ENCODE measurements around the gene NFATC2. TPM values are rescaled to one million over a fixed set of nuclear protein-coding genes. Genes with fewer than 3 reads are reported as not detected.

The NFATC2 gene
- total and polyA plus RNA-seq, 2 of the 8 experiments (the other 6 are each of a cell fraction or from before 2014, with no cell fraction given): 0.27 to 0.91 TPM

DNA sequence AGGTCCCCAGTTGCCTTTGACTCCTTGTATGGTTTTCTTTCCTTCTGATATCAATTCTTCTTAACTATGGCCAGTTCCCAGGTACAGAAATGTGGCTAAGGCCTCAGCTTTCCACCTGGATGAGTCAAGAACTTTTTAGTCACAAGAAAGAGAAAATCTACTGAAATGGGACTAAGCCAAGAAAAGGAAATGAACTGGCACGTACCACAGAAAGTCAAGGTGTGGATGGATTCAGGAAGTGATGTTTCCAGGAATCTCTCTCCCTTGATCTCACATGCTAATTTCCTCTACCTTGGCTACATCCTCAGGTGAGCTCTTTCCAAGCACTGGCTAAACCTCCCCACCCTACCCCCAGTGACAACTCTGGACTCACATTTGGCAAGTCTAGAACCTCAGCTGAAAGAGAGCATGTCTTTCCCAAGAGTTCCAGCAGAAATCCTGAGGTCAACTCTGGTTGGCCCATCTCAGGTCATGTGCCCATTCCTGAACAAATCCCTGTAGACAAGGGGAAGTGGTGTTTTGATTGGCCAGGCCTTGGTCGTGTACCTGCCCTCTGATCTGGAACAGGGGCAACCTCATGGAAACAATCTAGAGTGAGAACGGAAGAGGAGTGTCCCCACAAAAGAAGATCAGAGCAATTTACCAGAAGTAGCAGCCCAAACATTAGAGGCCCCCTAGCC is 205.3 kb downstream of the NFATC2 start:
- H2AK5ac ChIP-seq (ENCODE audit: low read depth, low read length): no peak overlapping the region
- no peak overlapping the region for H3K18ac ChIP-seq (ENCODE audit: extremely low read depth, low read length)
- ChIA-PET POLR2A (ENCODE audit: partially characterized antibody) (no interaction called here), CTCF (ENCODE audit: partially characterized antibody) (interaction anchor here (1.1 to 1.4 kb wide), 3 partner anchors 14 to 349 kb away, joined by 3 to 4 read pairs (median 3); no protein-coding TSS in a partner anchor)
- no peaks in the 10 kb centered on the region for H3K23me2 ChIP-seq (ENCODE audit: low read depth, low read length)
- no peak overlapping the region for H3K4me3 ChIP-seq (ENCODE audit: extremely low read depth in 1 of 4, insufficient read depth in 2 of 4, low read depth in 3 of 4, low read length in 4 of 4)
- FAIRE-seq (no peak), DNase-seq (ENCODE audit: low read depth in 1 of 2, low spot score in 2 of 2) (no peak)
- H4K5ac ChIP-seq (ENCODE audit: insufficient read length, low read depth, low read length): no peak overlapping the region
- H2BK15ac ChIP-seq (ENCODE audit: low read length): no peak overlapping the region
- no peak overlapping the region for H2BK20ac ChIP-seq (ENCODE audit: low read length)
- no peaks in the 10 kb centered on the region for H3K36me3 ChIP-seq (ENCODE audit: control insufficient read depth in 2 of 4, insufficient read depth in 4 of 4, low read length in 3 of 4)
- H3K79me2 ChIP-seq (ENCODE audit: control insufficient read depth in 1 of 2, insufficient read depth in 2 of 2, low read length in 2 of 2): no peaks in the 10 kb centered on the region
- no peaks in the 10 kb centered on the region for H3K79me1 ChIP-seq (ENCODE audit: low read depth, low read length)
- no peak overlapping the region for H2BK5ac ChIP-seq (ENCODE audit: low read depth, low read length)
- no peaks in the 10 kb centered on the region for H4K20me1 ChIP-seq (replicated peaks in 1 of 2; ENCODE audit: control insufficient read depth in 1 of 2, insufficient read depth in 2 of 2, low read length in 2 of 2)
- no peak overlapping the region for H2AFZ ChIP-seq (ENCODE audit: low read length)
- TF ChIP-seq MAFK (IDR thresholded peaks at IDR 0.05; ENCODE audit: low read depth, low read length) (no peak), SP1 (IDR thresholded peaks at IDR 0.05; ENCODE audit: low read depth, low read length) (no peak), CTBP2 (IDR thresholded peaks at IDR 0.05; ENCODE audit: borderline replicate concordance, insufficient read depth, insufficient read length, low read length) (no peak), SP2 (IDR thresholded peaks at IDR 0.05; ENCODE audit: low read length) (no peak)
- H3K4ac ChIP-seq (replicated peaks; ENCODE audit: insufficient read length, low read depth, low read length): no peak overlapping the region
- no peak overlapping the region for H3K27ac ChIP-seq (ENCODE audit: low read depth, low read length)
- 95% methylated on average over 3 of the region's 3 CpGs; no CpG with 5 or more reads in 1 of the 2 experiments for WGBS, 2 experiments (ENCODE audit: extremely low coverage in 1 of 2, insufficient coverage in 1 of 2, insufficient read length in 1 of 2, insufficient replicate concordance in 2 of 2, low coverage in 1 of 2, low lambda C conversion rate in 2 of 2, missing lambda C conversion rate in 1 of 2)
- no peak overlapping the region for H3K9ac ChIP-seq (replicated peaks in 1 of 4; ENCODE audit: extremely low read depth in 1 of 4, low read depth in 3 of 4, low read length in 3 of 4)
- H3K4me1 ChIP-seq (replicated peaks in 1 of 4; ENCODE audit: control insufficient read depth in 3 of 4, insufficient read depth in 4 of 4, low read length in 3 of 4): no peaks in the 10 kb centered on the region
- no peak overlapping the region for H3K4me2 ChIP-seq (ENCODE audit: insufficient read depth in 1 of 2, low read depth in 2 of 2, low read length in 2 of 2)
- no peak overlapping the region for H4K8ac ChIP-seq (ENCODE audit: extremely low read depth, insufficient read depth, low read length)
- no peak overlapping the region for H2BK12ac ChIP-seq (ENCODE audit: low read depth, low read length)
- no peak overlapping the region for H3K56ac ChIP-seq (replicated peaks; ENCODE audit: insufficient read length, low read depth, low read length)
- H3K27me3 ChIP-seq (replicated peaks in 1 of 4; ENCODE audit: control insufficient read depth in 3 of 4, extremely low read depth in 1 of 4, insufficient read depth in 3 of 4, low read length in 3 of 4): no peaks in the 10 kb centered on the region
- H4K91ac ChIP-seq (replicated peaks; ENCODE audit: insufficient read length, low read length): no peak overlapping the region
- H3K23ac ChIP-seq (ENCODE audit: insufficient read length): no peak overlapping the region
- no peak overlapping the region for H2BK120ac ChIP-seq (replicated peaks; ENCODE audit: low read depth, low read length)
- H3K14ac ChIP-seq (ENCODE audit: insufficient read length): no peak overlapping the region
- no peaks in the 10 kb centered on the region for H3K9me3 ChIP-seq (ENCODE audit: insufficient read depth in 2 of 2, low read depth in 1 of 2, low read length in 1 of 2)
